Right renal cortex interstitium (tissue), 3 donors: ENCODE measurements around the gene CDKN2A. TPM values are rescaled to one million over a fixed set of nuclear protein-coding genes. Genes with fewer than 3 reads are reported as not detected.

ENCODE experiments used
- DNase-seq, 3 donors: peaks; one replicate each; pipeline ENCODE4 v3.0.0-alpha.2; 2013; ENCODE audit warnings: low read depth in 3 of 3, low spot score in 2 of 3
- polyA plus RNA-seq, 3 donors: library from polyadenylated mRNA; unstranded; fragments of 120-200 nt; gene quantifications; one replicate each; pipeline ENCODE4 v1.2.1, GENCODE V29; 2013; ENCODE audit not compliant: insufficient read length in 3 of 3

CDKN2A gene
- polyA plus RNA-seq = not detected

- no peak for DNase-seq
Observed at GRCh38 chr9:21993893-21994555, at the start of gene CDKN2A. TSS of gene CDKN2A (minus strand) at chr9:21994392.

- DNase-seq = no peak
Observed at GRCh38 chr9:22043928-22044327, 49.7 kb upstream of the CDKN2A start.

GRCh38 chr9:22041775-22042174 is 47.6 kb upstream of the CDKN2A start:
- DNase-seq = no peak

GRCh38 chr9:22041344-22041743 is 47.2 kb upstream of the CDKN2A start:
- no peak for DNase-seq

GRCh38 chr9:22040760-22041159 is 46.6 kb upstream of the CDKN2A start:
- DNase-seq = no peak

GRCh38 chr9:22039258-22039657 is 45.1 kb upstream of the CDKN2A start:
- DNase-seq = no peak

GRCh38 chr9:22037954-22038690 is 43.9 kb upstream of the CDKN2A start:
- no peak for DNase-seq

- DNase-seq = no peak
Observed at GRCh38 chr9:22036866-22037626, 42.9 kb upstream of the CDKN2A start.

- no peak for DNase-seq
Observed at GRCh38 chr9:22035591-22036011, 41.4 kb upstream of the CDKN2A start.

- no peak for DNase-seq
Observed at GRCh38 chr9:22033012-22033630, 38.9 kb upstream of the CDKN2A start.

GRCh38 chr9:22031655-22032411 is 37.6 kb upstream of the CDKN2A start:
- no peak for DNase-seq

- no peak for DNase-seq
Observed at GRCh38 chr9:22030101-22030598, 36.0 kb upstream of the CDKN2A start.

GRCh38 chr9:22029231-22029630 is 35.0 kb upstream of the CDKN2A start:
- DNase-seq = no peak

- DNase-seq = no peak
Observed at GRCh38 chr9:22028394-22028793, 34.2 kb upstream of the CDKN2A start.

GRCh38 chr9:22026696-22027095 is 32.5 kb upstream of the CDKN2A start:
- no peak for DNase-seq

- no peak for DNase-seq
Observed at GRCh38 chr9:22022396-22022795, 28.2 kb upstream of the CDKN2A start.

- no peak for DNase-seq
Observed at GRCh38 chr9:22010866-22011625, 16.9 kb upstream of the CDKN2A start.

- DNase-seq = no peak
Observed at GRCh38 chr9:22009506-22009867, 15.3 kb upstream of the CDKN2A start.

- peak in 2 of 3 donors; percentile 66 to 72 for DNase-seq
Observed at GRCh38 chr9:22008717-22009505, 14.7 kb upstream of the CDKN2A start, which contains the start of gene CDKN2B. TSS of gene CDKN2B (minus strand) at chr9:22009305. CDS start at chr9:22008953, 352 bp downstream.
